Coronary artery (tissue), 2 donors: Measurements from ENCODE around the gene MAP1B.

Source experiments
- DNase-seq: peaks from one replicate; pipeline ENCODE4 v3.0.0-alpha.2; 2017; ENCODE audit warnings: low spot score
- H3K27ac ChIP-seq, 2 donors: fragments of 200-600 bp; sonication (generic); one replicate each; pipeline ENCODE4 v1.5.1; 2016 to 2019
- H3K4me3 ChIP-seq: fragments of 200-600 bp; sonication (generic); 2 replicates; pipeline ENCODE4 v1.5.1; 2016; ENCODE audit warnings: mild to moderate bottlenecking, moderate library complexity
- TF ChIP-seq, protein P1 (sequence below): fragments of 200-600 bp; sonication (generic); IDR thresholded peaks from one replicate; pipeline ENCODE4 v1.5.1; 2019; ENCODE audit warnings: antibody characterized with exemption

MAP1B gene

DNA sequence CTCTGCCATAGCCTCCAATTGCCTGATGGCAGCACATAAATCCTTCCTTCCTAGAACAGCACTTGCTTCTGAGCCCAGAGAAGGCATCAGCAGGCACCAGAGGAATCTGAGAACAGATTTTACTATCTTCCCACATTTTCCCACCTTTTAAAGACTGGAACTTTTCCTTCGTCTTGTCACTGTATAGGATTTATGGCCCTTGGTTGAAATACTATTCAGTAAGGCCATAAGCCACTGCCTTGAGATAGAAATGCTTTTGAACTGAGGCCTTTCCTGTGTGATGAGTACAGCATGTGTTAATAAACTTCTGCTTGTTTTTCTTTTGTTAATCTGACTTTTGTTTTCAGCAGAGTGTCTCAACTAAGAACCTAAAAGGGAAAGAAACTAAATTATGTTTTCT is 128.4 kb downstream of the MAP1B start:
- TF ChIP-seq, protein P1, sequence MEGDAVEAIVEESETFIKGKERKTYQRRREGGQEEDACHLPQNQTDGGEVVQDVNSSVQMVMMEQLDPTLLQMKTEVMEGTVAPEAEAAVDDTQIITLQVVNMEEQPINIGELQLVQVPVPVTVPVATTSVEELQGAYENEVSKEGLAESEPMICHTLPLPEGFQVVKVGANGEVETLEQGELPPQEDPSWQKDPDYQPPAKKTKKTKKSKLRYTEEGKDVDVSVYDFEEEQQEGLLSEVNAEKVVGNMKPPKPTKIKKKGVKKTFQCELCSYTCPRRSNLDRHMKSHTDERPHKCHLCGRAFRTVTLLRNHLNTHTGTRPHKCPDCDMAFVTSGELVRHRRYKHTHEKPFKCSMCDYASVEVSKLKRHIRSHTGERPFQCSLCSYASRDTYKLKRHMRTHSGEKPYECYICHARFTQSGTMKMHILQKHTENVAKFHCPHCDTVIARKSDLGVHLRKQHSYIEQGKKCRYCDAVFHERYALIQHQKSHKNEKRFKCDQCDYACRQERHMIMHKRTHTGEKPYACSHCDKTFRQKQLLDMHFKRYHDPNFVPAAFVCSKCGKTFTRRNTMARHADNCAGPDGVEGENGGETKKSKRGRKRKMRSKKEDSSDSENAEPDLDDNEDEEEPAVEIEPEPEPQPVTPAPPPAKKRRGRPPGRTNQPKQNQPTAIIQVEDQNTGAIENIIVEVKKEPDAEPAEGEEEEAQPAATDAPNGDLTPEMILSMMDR, result no peak
- no peak for DNase-seq
- Histone ChIP-seq H3K27ac (no peak overlapping the region), H3K4me3 (no peak overlapping the region)

DNA sequence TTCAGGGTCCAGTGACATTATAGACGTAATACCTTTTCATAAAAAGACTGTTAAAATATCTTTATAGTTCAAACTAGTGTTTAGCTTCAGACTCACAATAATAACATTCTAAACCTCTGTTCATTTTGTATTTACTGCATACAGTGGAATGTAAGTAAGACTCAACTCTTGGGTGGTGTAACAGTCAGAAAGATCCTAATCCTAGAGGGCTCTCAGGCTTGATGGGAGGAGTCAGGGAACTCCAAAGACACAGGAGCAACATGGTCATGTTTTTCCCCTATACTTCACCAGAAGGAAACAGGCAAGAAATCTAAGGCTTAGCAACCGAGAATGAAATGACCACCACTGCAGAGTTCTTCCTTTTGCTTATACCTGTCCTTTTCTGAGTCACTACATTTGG is 130.1 kb downstream of the MAP1B start:
- TF ChIP-seq, protein P1, result no peak

DNA sequence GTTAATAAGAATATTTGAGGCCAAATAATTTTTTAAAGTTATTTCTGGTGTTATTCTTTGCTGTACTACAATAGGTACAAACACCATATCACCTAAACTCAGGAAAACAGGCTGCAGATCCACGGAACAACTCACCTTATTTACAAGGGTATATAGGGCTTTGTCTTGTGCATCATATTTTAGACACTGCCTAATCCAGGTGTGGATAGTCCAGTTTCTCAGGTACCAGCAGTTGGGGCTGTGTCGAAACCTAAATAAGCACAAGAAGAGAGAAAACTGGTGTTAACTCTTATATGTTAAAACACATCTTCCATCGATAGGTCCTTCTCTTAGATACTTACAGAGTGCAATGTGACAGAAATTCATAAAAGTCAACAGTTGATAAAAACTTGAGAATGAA is 130.6 kb downstream of the MAP1B start:
- no peak overlapping the region for H3K4me3 ChIP-seq
- no peak overlapping the region for H3K27ac ChIP-seq
- TF ChIP-seq, protein P1, result no peak
- DNase-seq, result no peak

More for the DNA sequence above, 130.1 kb downstream of the MAP1B start:
- Histone ChIP-seq H3K27ac (no peak overlapping the region), H3K4me3 (no peak overlapping the region)
- no peak for DNase-seq

DNA sequence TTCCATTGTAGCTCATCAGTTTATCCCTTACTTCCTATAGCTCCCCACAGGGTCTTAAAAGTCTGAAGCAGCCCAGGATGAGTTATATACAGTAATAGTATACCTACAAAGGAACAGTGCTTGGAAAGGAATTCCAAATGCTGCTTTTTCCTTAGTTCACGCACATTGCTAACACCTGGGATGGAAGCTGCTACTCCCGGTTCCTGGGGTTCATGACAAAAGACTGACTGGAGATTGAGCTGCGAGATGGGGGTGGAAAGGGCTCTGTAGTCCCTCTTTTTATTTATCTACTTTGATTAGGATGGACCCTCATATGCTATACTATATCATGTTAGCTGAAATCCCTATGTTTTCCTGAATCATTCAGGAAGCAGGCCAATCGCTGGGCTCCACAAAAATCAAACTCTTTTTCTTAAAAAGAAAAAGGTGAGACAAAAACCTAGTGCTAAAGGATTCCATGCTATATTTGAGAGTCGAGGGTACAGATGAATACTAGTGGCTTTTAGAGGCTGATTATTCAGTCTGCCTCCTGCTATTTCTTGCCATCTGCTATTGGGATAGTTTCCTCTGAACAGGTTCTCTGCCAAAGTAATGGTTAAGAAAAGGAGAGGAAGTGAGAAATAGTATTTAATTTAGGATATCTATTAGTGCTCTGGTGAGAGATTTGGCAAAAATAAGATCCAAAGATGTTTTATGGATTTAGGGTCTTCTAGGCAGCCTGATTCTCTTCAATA is 131.6 kb downstream of the MAP1B start:
- no peak for DNase-seq
- TF ChIP-seq, protein P1, result no peak
- Histone ChIP-seq H3K27ac (no peak overlapping the region), H3K4me3 (no peak overlapping the region)

DNA sequence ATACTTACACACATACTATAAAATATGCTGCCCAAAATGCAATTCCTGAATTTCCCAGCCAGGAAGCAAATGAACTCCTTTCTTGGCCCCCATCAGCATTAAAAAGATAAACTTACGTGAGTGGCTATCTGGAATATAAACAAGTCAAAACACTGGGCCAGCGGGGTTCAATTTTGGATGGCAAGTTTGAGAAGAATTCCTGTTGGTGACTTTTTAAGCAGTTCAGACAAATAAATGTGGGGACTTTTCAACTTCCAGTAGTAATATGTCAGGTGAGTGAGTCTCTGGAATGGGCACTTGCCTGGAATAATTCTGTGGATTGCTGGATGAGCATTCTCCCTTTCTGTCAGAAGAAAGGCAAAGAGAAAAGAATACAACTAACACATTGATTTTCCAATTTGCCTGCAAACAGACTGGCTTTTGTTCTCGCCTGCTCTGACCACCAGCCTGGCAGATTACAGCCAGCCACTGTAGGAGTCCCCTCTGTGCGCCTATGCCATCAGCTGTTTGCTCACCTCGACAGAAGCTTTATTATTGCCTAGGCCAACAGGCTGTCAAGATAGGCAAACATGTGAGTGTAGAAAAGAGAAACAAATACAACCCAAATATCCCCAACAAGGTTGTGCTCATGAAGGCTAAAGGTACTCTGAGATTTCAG is 134.2 kb downstream of the MAP1B start:
- no peak for DNase-seq
- TF ChIP-seq, protein P1, result no peak
- Histone ChIP-seq H3K27ac (no peak overlapping the region), H3K4me3 (no peak overlapping the region)

DNA sequence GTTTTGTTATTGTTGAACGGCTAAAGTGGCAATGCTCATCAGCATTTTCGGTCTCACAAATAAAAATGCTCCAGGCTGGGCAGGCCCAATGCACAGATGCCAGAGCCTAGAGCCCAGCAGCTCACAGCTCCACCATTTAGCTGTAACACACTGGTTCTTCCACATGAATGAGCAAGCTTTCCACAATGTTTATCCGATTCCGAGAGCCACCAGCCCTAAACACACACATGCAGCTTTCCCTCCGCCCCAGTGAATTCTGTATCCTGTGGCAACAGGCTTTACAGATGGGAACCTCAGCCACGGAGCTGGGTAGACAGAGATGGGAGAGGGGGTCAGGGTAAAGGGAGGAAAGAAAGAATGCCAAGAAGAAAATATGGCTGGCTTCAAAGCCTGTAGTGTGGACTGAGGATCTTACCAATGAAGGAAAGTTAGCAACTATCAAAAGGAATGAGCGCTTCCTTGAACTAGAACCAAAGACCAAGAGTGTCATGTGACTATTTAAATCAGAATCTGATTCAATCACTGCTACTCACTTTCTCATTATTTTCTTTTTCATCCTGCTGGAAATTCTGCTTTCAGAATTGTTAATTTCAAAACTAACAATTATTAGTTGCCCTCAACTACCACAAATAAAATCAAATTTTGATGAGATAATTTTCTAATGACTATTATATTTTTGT is 135.7 kb downstream of the MAP1B start:
- H3K4me3 ChIP-seq, result no peak overlapping the region
- DNase-seq, result no peak
- TF ChIP-seq, protein P1, result no peak
- H3K27ac ChIP-seq, result no peak overlapping the region
